Natural killer cell treated with Interleukin-12 subunit alpha and Interleukin-12 subunit beta and Interleukin-15 and Interleukin-18, amount 100 ng/mL, for 72 hours (primary cell): Measurements from ENCODE around the gene HIPK2. TPM values are rescaled to one million over a fixed set of nuclear protein-coding genes. Genes with fewer than 3 reads are reported as not detected.
"Not testable (repeated sequence)": the region's sequence is repeated elsewhere in the genome, so short reads cannot be mapped to it uniquely, and the experiment has no call there.

Experiments used
- ATAC-seq, 2 donors: fragments of 150-1000 bp; cut with Tn5 transposase in 1 of 2; sonication (Bioruptor Pico), chemical (Tn5 transposase) in 1 of 2; 2 replicates each; pipeline ENCODE4 v1.10.0; 2021
- DNase-seq: peaks from one replicate; pipeline ENCODE4 v3.0.0; 2022; ENCODE audit warnings: low spot score
- H3K27ac Mint-ChIP-seq, 2 donors: 1 replicate in 1 of 2; 2 replicates in 1 of 2; pipeline ENCODE4 v1.8.0; 2022; ENCODE audit warnings: mixed read lengths in 2 of 2, mild to moderate bottlenecking in 1 of 2, moderate library complexity in 1 of 2
- H3K27me3 Mint-ChIP-seq, 2 donors: 1 replicate in 1 of 2; 2 replicates in 1 of 2; pipeline ENCODE4 v1.8.0; 2022; ENCODE audit warnings: mixed read lengths in 2 of 2
- H3K36me3 Mint-ChIP-seq: one replicate; pipeline ENCODE4 v1.8.0; 2022; ENCODE audit warnings: mixed read lengths
- H3K4me1 Mint-ChIP-seq, 2 donors: 1 replicate in 1 of 2; 2 replicates in 1 of 2; pipeline ENCODE4 v1.8.0; 2022; ENCODE audit warnings: low read depth in 2 of 2, mixed read lengths in 2 of 2, mild to moderate bottlenecking in 1 of 2
- H3K4me3 Mint-ChIP-seq: one replicate; pipeline ENCODE4 v1.8.0; 2022; ENCODE audit warnings: mixed read lengths
- H3K9me3 Mint-ChIP-seq: 2 replicates; pipeline ENCODE4 v1.8.0; 2022; ENCODE audit warnings: mixed read lengths
- total RNA-seq, 2 donors: library from RNA; stranded (reverse); gene quantifications; one replicate each; pipeline ENCODE4 v1.2.3, GENCODE V29; 2022

The HIPK2 gene
- total RNA-seq, 2 donors from 2014 or later = 152 to 245 TPM

- not testable (repeated sequence) for DNase-seq, H3K27ac Mint-ChIP-seq, H3K27me3 Mint-ChIP-seq, H3K9me3 Mint-ChIP-seq, ATAC-seq, H3K4me1 Mint-ChIP-seq, H3K4me3 Mint-ChIP-seq
- peaks cover 48% of the 10 kb centered on the region for H3K36me3 Mint-ChIP-seq
Observed at GRCh38 chr7:139611556-139611955, 166.2 kb downstream of the HIPK2 start.

- no peak overlapping the region for H3K4me3 Mint-ChIP-seq
- no peaks in the 10 kb centered on the region for H3K4me1 Mint-ChIP-seq
- H3K27me3 Mint-ChIP-seq = no peaks in the 10 kb centered on the region
- peak overlapping the region in 1 of 2 donors; percentile 33 for H3K27ac Mint-ChIP-seq
- H3K9me3 Mint-ChIP-seq = no peaks in the 10 kb centered on the region
- ATAC-seq (no peak), DNase-seq (no peak)
- peaks cover 42% of the 10 kb centered on the region for H3K36me3 Mint-ChIP-seq
Observed at GRCh38 chr7:139610595-139610994, 167.2 kb downstream of the HIPK2 start.

- Mint-ChIP-seq H3K9me3 (no peaks in the 10 kb centered on the region), H3K36me3 (peaks cover 29% of the 10 kb centered on the region), H3K4me1 (peaks cover 0 to 3% of the 10 kb centered on the region in 2 donors), H3K4me3 (no peak overlapping the region), H3K27me3 (no peaks in the 10 kb centered on the region), H3K27ac (no peak overlapping the region)
- ATAC-seq (no peak), DNase-seq (no peak)
Observed at GRCh38 chr7:139603896-139604295, 173.9 kb downstream of the HIPK2 start.

GRCh38 chr7:139603282-139603681, 174.5 kb downstream of the HIPK2 start:
- Mint-ChIP-seq H3K4me3 (no peak overlapping the region), H3K27ac (no peak overlapping the region), H3K27me3 (no peaks in the 10 kb centered on the region), H3K4me1 (peaks cover 0 to 3% of the 10 kb centered on the region in 2 donors), H3K9me3 (no peaks in the 10 kb centered on the region), H3K36me3 (peaks cover 29% of the 10 kb centered on the region)
- DNase-seq (no peak), ATAC-seq (peak in 1 of 2 donors; percentile 27)

GRCh38 chr7:139602143-139602722, 175.6 kb downstream of the HIPK2 start:
- Mint-ChIP-seq H3K4me3 (no peak overlapping the region), H3K36me3 (peaks cover 23% of the 10 kb centered on the region), H3K9me3 (no peaks in the 10 kb centered on the region), H3K27me3 (no peaks in the 10 kb centered on the region), H3K4me1 (peaks cover 0 to 3% of the 10 kb centered on the region in 2 donors), H3K27ac (no peak overlapping the region)
- ATAC-seq (peak in 1 of 2 donors; percentile 65), DNase-seq (no peak)

- ATAC-seq (no peak), DNase-seq (no peak)
- Mint-ChIP-seq H3K4me1 (peaks cover 0 to 3% of the 10 kb centered on the region in 2 donors), H3K4me3 (no peak overlapping the region), H3K9me3 (no peaks in the 10 kb centered on the region), H3K36me3 (peaks cover 14% of the 10 kb centered on the region), H3K27ac (no peak overlapping the region), H3K27me3 (no peaks in the 10 kb centered on the region)
Observed at GRCh38 chr7:139601176-139601575, 176.6 kb downstream of the HIPK2 start.

GRCh38 chr7:139600306-139600705, 177.5 kb downstream of the HIPK2 start:
- H3K4me1 Mint-ChIP-seq = peaks cover 0 to 3% of the 10 kb centered on the region in 2 donors
- H3K27ac Mint-ChIP-seq = peak overlapping the region in 1 of 2 donors; percentile 53
- no peaks in the 10 kb centered on the region for H3K27me3 Mint-ChIP-seq
- ATAC-seq = no peak
- no peak for DNase-seq
- H3K36me3 Mint-ChIP-seq = peaks cover 14% of the 10 kb centered on the region
- H3K9me3 Mint-ChIP-seq = no peaks in the 10 kb centered on the region
- no peak overlapping the region for H3K4me3 Mint-ChIP-seq

- no peak overlapping the region for H3K4me3 Mint-ChIP-seq
- ATAC-seq (no peak), DNase-seq (no peak)
- H3K9me3 Mint-ChIP-seq = no peaks in the 10 kb centered on the region
- peaks cover 0 to 10% of the 10 kb centered on the region in 2 donors for H3K4me1 Mint-ChIP-seq
- no peak overlapping the region for H3K27ac Mint-ChIP-seq
- peaks cover 30% of the 10 kb centered on the region for H3K36me3 Mint-ChIP-seq
- H3K27me3 Mint-ChIP-seq = no peaks in the 10 kb centered on the region
Observed at GRCh38 chr7:139598642-139599041, 179.2 kb downstream of the HIPK2 start.

- DNase-seq (no peak), ATAC-seq (no peak)
- no peaks in the 10 kb centered on the region for H3K9me3 Mint-ChIP-seq
- peaks cover 0 to 10% of the 10 kb centered on the region in 2 donors for H3K4me1 Mint-ChIP-seq
- H3K36me3 Mint-ChIP-seq = peaks cover 30% of the 10 kb centered on the region
- no peaks in the 10 kb centered on the region for H3K27me3 Mint-ChIP-seq
- H3K4me3 Mint-ChIP-seq = no peak overlapping the region
- H3K27ac Mint-ChIP-seq = no peak overlapping the region
Observed at GRCh38 chr7:139597028-139597427, 180.8 kb downstream of the HIPK2 start.

- Mint-ChIP-seq H3K9me3 (no peaks in the 10 kb centered on the region), H3K4me3 (no peak overlapping the region), H3K36me3 (peaks cover 30% of the 10 kb centered on the region), H3K27me3 (no peaks in the 10 kb centered on the region), H3K27ac (no peak overlapping the region), H3K4me1 (peaks cover 0 to 10% of the 10 kb centered on the region in 2 donors)
- DNase-seq = no peak
- no peak for ATAC-seq
Observed at GRCh38 chr7:139596626-139597025, 181.2 kb downstream of the HIPK2 start.

GRCh38 chr7:139595806-139596205, 182.0 kb downstream of the HIPK2 start:
- peaks cover 0 to 14% of the 10 kb centered on the region in 2 donors for H3K4me1 Mint-ChIP-seq
- H3K27me3 Mint-ChIP-seq = no peaks in the 10 kb centered on the region
- H3K36me3 Mint-ChIP-seq = peaks cover 36% of the 10 kb centered on the region
- ATAC-seq (no peak), DNase-seq (no peak)
- H3K4me3 Mint-ChIP-seq = no peak overlapping the region
- H3K9me3 Mint-ChIP-seq = no peaks in the 10 kb centered on the region
- H3K27ac Mint-ChIP-seq = no peak overlapping the region

GRCh38 chr7:139594911-139595476, 182.8 kb downstream of the HIPK2 start:
- Mint-ChIP-seq H3K27ac (no peak overlapping the region), H3K27me3 (no peaks in the 10 kb centered on the region), H3K4me3 (no peak overlapping the region), H3K9me3 (no peaks in the 10 kb centered on the region), H3K36me3 (peaks cover 31% of the 10 kb centered on the region), H3K4me1 (peaks cover 0 to 11% of the 10 kb centered on the region in 2 donors)
- DNase-seq = no peak
- no peak for ATAC-seq

- H3K27me3 Mint-ChIP-seq = no peaks in the 10 kb centered on the region
- H3K4me3 Mint-ChIP-seq = no peak overlapping the region
- H3K9me3 Mint-ChIP-seq = no peaks in the 10 kb centered on the region
- H3K27ac Mint-ChIP-seq = no peak overlapping the region
- H3K4me1 Mint-ChIP-seq = peaks cover 0 to 14% of the 10 kb centered on the region in 2 donors
- ATAC-seq = no peak
- no peak for DNase-seq
- peaks cover 27% of the 10 kb centered on the region for H3K36me3 Mint-ChIP-seq
Observed at GRCh38 chr7:139594090-139594489, 183.7 kb downstream of the HIPK2 start.

- DNase-seq (no peak), ATAC-seq (no peak)
- Mint-ChIP-seq H3K4me3 (no peak overlapping the region), H3K36me3 (peaks cover 26% of the 10 kb centered on the region), H3K27me3 (no peaks in the 10 kb centered on the region), H3K27ac (no peak overlapping the region), H3K4me1 (peaks cover 0 to 14% of the 10 kb centered on the region in 2 donors), H3K9me3 (no peaks in the 10 kb centered on the region)
Observed at GRCh38 chr7:139592801-139593461, 184.9 kb downstream of the HIPK2 start.
